Measurements from ENCODE around the gene RNU6-1.
A peak's percentile ranks its signal among the peaks of the same experiment; 100 is the strongest.

The RNU6-1 gene

DNA sequence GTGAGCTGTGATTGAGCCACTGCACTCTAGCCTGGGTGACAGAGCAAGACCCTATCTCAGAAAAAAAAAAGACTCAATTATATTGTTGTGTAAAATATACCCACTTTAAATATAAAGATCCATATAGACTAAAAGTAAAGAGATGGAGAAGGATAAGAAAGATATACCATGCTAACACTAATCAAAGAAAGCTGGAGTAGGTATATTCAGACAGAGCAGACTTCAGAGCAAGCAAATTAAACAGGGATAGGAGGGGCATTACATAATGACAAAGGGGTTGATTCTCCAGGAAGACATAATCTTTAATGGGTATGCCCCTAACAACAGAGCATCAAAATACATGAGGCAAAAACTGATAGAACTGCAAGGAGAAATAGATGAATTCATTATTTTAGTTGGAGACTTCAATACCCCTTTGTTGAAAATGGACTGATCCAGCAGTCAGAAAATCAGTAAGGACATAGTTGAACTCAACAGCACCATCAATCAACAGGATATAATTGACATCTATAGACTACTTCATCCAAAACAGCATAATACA lies 31.1 kb upstream of the RNU6-1 start:
- TF ChIP-seq, protein P1, sequence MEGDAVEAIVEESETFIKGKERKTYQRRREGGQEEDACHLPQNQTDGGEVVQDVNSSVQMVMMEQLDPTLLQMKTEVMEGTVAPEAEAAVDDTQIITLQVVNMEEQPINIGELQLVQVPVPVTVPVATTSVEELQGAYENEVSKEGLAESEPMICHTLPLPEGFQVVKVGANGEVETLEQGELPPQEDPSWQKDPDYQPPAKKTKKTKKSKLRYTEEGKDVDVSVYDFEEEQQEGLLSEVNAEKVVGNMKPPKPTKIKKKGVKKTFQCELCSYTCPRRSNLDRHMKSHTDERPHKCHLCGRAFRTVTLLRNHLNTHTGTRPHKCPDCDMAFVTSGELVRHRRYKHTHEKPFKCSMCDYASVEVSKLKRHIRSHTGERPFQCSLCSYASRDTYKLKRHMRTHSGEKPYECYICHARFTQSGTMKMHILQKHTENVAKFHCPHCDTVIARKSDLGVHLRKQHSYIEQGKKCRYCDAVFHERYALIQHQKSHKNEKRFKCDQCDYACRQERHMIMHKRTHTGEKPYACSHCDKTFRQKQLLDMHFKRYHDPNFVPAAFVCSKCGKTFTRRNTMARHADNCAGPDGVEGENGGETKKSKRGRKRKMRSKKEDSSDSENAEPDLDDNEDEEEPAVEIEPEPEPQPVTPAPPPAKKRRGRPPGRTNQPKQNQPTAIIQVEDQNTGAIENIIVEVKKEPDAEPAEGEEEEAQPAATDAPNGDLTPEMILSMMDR (conservative IDR thresholded peaks at IDR 0.05; ENCODE audit: low read depth) = no peak
- no peak for DNase-seq (ENCODE audit: low spot score)
- ChIA-PET POLR2A (ENCODE audit: low non-redundant PET) (no interaction called here), CTCF (no interaction called here)
- H3K27ac ChIP-seq = no peak overlapping the region

DNA sequence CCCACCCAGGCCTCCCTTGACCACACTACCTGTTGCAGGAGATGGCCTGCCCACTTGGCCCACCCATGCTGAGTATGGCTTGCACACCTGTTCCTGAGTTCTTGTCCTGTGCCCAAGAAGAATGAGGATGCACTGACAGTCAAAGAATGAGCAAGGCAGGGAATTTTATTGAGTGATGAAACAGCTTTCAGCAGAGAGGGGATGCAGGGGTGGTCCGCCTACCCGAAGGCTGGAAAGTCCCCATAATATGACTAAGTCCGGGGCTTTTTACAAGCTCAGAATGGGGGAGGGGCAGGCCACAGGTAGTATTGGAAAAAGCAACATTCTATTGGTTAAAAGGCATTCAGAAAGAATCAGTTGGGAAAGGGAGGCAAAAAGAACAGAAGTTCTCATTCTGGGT lies 29.9 kb upstream of the RNU6-1 start:
- ChIA-PET POLR2A (ENCODE audit: low non-redundant PET) (no interaction called here), CTCF (no interaction called here)
- TF ChIP-seq, protein P1 (conservative IDR thresholded peaks at IDR 0.05; ENCODE audit: low read depth) = no peak
- H3K27ac ChIP-seq = no peak overlapping the region
- DNase-seq (ENCODE audit: low spot score) = no peak

DNA sequence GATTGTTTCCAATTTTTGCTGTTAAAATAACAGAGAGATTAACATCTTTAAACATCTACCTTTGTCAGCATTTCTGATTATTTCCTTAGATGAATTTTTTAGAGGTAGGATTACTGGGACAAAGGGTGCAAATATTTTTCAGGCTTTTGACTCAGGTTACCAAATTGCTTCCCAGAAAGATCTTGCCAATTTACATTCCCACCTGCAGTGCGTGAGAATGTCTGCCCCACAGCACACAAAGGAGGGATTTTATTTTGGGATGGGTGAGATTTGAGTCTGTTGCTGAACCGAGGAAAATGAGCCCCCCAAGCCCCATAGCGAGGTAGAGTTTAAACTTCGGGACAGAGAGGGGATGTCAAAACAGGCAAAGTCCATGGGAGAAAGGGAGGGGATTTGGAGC lies 25.9 kb upstream of the RNU6-1 start:
- no peak for DNase-seq (ENCODE audit: low spot score)
- CTCF ChIA-PET = no interaction called here
- H3K27ac ChIP-seq = no peak overlapping the region
- TF ChIP-seq, protein P1 (conservative IDR thresholded peaks at IDR 0.05; ENCODE audit: low read depth) = no peak
- POLR2A ChIA-PET (ENCODE audit: low non-redundant PET) = no interaction called here

DNA sequence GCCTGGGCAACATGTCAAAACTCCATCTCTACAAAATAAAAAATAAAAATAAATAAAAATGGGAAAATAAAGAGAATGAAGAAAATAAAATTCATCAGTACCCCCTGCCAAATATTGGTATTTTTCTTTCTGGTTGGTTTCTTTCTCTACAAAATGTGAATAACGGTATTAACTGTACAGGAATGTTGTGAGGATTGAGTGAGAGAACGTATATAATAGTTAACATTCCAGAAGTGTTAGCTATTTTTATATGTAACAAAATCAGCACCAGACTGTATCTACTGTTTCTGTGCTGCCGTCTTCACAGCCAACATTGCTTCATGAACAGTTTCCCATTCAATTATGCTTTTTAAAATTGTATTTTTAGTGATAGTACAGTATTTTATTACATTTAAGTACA lies 25.5 kb upstream of the RNU6-1 start:
- CTCF ChIA-PET = no interaction called here

DNA sequence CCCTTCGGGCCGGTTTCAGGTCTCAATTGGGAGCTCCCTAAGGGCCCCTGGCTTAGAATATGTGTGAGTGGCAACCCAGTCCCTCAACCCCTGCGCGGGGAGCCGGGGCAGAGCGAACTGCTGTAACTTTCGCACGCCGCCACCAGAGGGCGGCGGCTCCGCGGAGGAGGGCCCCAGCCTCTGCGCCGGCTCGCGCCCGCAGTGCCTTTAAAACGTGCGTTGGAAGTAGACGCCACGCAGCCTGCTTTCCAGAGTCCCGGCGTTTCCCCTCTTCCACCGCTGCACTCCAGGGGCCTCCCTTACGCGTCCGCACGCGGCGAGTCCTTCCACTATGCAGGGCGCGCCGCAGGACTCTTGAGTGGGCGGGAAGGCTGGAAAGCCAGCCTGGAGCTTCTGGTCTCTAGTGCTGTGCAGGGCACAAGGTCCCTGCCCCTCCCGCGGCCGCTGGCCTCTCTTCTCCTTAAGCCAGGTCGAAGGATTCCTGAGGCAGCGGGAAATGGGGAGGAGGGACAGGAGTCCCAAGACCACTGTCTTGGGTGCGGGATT lies 23.7 kb upstream of the RNU6-1 start:
- POLR2A ChIA-PET (ENCODE audit: low non-redundant PET) = no interaction called here
- TF ChIP-seq, protein P1 (conservative IDR thresholded peaks at IDR 0.05; ENCODE audit: low read depth) = peak; percentile 98
- peak overlapping the region; percentile 37 for H3K27ac ChIP-seq
- CTCF ChIA-PET = interaction anchor here (0.5 to 2.8 kb wide), 16 partner anchors 11 to 347 kb away, joined by 3 to 37 read pairs (median 4); no protein-coding TSS in a partner anchor
- DNase-seq (ENCODE audit: low spot score) = peak; percentile 91

More for the DNA sequence above, 25.5 kb upstream of the RNU6-1 start:
- no peak overlapping the region for H3K27ac ChIP-seq
- POLR2A ChIA-PET (ENCODE audit: low non-redundant PET) = no interaction called here
- no peak for DNase-seq (ENCODE audit: low spot score)
- TF ChIP-seq, protein P1 (conservative IDR thresholded peaks at IDR 0.05; ENCODE audit: low read depth) = no peak

DNA sequence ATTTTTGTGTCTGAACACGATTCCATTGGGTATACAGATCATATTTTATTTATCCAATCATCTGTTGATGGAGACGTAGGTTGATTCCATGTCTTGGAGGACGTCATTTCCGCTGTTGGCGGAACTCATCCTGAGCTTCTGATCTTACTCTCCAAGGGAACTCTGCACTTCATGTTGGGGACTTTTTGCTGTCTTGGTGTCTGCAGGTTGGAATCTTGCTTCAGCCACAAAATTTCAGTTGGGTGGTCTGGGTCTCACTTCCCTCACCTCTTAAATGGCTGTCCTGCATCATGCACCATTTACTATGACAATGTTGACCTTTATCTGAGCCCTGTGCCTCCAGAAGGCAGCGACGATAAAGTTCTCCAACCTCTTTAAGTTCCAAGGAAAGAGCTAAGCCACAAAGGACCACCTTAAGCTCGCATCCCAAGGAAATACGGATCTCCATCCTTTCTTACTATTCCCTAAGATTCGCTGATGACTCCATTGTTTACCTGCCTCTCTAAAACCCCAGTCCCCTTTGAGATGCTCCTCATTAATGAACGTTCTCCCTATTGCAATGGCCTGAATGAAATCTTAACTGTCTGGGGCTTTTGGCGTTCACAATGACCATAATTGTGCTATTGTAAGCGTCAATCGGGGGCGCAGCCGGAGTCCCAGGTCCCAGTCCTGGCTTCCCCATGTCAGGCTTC lies 23.1 kb upstream of the RNU6-1 start:
- POLR2A ChIA-PET (ENCODE audit: low non-redundant PET) = no interaction called here
- DNase-seq (ENCODE audit: low spot score) = no peak
- H3K27ac ChIP-seq = peak overlapping the region; percentile 37
- CTCF ChIA-PET = interaction anchor here (0.5 to 2.8 kb wide), 14 partner anchors 12 to 507 kb away, joined by 3 to 37 read pairs (median 4); no protein-coding TSS in a partner anchor
- TF ChIP-seq, protein P1 (conservative IDR thresholded peaks at IDR 0.05; ENCODE audit: low read depth) = no peak

Measured in RWPE1 (cell line).